Right renal cortex interstitium (tissue), 3 donors: ENCODE data around the gene KDM1A. TPM values are rescaled to one million over a fixed set of nuclear protein-coding genes. Genes with fewer than 3 reads are reported as not detected.

ENCODE experiments used
- DNase-seq, 3 donors: peaks; one replicate each; pipeline ENCODE4 v3.0.0-alpha.2; 2013; ENCODE audit warnings: low read depth in 3 of 3, low spot score in 2 of 3
- polyA plus RNA-seq, 3 donors: library from polyadenylated mRNA; unstranded; fragments of 120-200 nt; gene quantifications; one replicate each; pipeline ENCODE4 v1.2.1, GENCODE V29; 2013; ENCODE audit not compliant: insufficient read length in 3 of 3

The KDM1A gene
- polyA plus RNA-seq, 3 donors: 129 to 136 (median 131) TPM

DNA sequence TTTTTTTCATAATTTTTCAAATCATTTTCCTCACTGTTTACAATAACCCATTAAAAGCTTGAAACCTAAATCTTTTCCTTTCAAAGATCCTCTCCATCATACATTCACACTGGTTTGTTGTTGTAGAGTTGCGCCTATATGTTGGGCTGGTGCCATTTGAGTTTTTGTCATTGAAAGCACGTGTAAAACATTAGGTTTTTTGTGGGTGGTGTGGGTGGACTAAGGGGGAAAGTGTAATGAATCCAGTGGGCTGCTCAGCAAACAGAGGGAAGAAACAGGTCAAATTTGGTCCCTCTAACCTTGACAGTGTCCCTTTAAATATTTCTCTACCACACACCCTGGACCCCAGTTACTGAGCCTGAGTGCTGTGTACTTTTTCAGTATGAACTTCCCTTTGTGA lies 46.8 kb downstream of the KDM1A start:
- no peak for DNase-seq

GRCh38 chr1:23069149-23069548 lies 49.9 kb downstream of the KDM1A start:
- DNase-seq: no peak

GRCh38 chr1:23069675-23070074 lies 50.4 kb downstream of the KDM1A start:
- no peak for DNase-seq

- DNase-seq: no peak
These were observed 54.7 kb downstream of the KDM1A start for GRCh38 chr1:23074012-23074411.

DNA sequence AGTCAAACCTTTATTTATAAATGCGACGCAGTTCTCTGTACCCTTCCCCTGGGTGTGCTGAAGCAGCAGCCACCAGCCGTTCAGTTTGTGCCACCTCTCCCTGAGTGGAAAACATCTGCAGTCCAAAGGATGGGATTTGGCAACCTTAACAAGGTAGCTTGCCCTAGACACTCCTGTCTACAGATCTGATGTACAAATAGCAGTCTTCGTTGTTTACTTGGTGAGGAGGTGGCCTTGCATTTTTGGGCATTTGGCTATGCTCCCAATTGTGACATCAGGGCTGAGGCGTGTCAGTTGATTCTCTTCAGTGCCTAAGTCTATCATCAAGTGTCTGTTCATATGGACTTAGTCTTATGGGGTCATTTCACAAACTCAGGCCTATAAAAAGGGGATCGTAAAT lies 59.8 kb downstream of the KDM1A start:
- no peak for DNase-seq

- DNase-seq: no peak
These were observed 61.6 kb downstream of the KDM1A start for GRCh38 chr1:23080885-23081284.

DNA sequence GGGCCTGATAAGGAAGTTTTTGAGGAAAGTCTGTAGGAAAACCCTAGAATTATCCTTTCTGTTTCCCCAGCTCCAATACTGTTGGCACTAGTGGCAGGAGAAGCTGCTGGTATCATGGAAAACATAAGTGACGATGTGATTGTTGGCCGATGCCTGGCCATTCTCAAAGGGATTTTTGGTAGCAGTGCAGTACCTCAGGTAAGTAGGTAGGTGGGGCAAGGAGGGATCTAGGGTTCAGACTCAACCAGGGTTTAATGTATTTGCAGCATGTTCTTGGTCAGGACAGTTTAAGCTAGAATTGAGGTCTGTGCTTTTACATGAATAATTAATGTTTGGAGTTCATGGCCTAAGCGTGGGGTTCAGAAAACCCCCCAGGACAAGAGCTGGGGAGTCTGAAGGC lies 62.1 kb downstream of the KDM1A start:
- DNase-seq: no peak

DNA sequence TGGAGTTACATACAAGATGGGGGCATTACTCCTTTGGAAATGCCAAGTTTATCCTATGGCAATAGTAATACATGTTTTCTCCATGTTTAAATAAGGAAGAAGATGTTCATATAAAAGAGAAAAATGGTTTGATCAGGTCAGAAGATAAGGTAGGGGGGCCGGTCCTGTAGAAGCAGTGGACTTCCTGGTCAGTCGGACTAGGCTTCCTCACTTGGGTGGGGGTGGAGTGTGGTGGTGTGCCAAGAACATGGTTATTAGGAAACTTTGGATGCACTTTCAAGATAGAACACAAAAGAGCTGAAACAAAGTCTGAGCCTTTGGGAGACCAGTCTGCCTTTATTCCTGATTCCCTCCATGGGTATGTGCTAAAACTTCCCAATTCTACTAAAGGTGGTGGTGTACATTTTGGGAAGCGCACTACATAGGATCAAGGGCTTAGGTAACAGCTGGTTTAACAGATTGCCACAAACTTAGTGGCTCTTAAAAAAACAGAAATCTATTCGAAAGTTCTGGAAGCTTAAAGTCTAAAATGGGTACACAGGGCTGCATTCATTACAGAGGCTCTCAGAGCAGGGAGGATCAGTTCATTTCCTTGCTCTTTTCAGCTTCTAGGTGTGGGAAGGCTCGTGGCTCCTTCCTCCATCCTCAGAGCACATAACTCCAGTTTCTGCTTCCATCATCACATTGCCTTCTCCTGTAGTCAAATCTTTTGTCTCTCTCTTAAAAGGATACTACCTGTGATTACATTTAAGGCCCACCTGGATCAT lies 64.6 kb downstream of the KDM1A start:
- no peak for DNase-seq

DNA sequence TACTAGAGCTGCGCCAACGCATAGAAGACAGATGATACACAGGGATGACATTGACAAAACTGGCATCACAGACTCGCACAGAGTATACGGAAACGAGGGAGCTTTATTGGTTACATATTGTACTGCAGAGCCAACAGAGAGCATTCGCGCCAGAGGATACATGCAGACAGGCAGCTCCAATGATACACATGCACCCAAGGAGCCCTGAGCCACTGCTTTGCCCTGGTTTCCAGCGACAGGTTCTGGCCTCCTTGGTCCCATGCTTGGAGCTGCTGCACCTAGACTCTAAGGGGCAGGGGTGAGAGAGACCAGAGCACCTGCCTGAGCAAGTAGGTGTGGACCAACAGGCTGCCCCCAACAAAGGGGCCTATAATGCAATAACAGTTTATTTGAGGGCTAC lies 65.6 kb downstream of the KDM1A start:
- DNase-seq: no peak

DNA sequence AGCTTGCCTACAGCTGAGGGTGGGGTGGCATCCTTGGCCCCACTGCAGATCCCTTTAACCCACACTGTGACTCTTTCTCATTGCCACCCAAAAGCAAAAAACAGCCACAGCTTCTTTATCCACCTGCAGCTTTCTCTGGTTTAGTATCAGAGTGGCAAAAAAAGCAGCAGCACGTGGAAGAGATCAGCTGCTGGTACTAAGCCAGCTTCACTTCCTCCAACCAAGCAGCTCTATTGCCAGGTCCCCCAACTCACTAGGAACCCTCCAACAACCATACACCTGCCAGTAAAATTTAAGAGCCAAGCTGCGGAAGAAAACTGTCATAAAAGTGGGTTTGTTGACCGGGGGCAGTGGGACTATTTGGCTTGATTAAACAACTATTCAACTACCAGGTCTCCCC lies 66.4 kb downstream of the KDM1A start:
- no peak for DNase-seq

DNA sequence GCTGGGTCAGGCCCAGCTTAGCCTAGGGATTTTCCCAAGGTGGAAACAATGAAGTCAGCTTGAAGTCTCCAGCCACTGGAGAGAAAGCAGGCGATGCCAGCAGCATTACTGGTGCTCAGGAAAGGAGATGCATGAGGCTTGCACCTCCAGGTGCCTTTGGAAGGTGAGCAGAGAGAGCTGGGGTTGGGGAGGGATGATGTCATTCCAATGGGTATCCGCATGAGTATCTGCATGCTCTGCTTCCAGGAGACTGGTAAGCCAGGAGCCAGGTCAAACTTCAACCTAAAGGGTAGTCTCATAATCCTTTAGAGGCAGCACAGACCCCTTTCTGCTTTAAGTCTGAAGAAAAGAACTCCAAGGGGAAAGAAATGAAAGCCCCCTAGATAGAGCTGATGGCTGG lies 68.8 kb downstream of the KDM1A start:
- no peak for DNase-seq

DNA sequence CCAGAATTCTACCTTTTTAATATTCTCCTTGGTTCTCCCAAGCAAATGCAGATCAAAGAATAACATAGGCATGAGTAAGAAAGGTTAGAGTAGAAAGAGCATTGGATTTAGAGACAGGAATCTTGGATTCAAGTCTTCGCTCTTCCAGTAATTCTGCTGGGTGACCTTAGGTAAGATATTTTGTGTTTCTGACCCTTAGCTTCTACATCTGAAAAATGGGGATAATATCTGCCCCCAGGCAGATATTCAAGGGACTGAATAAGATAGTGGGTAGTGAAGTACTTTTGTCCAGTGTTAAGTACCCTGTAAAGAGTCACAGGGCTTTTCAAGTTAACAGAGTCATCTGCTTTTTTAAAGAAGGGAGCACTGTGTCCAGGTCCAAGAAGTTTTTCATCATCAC lies 70.8 kb downstream of the KDM1A start:
- no peak for DNase-seq

GRCh38 chr1:23091545-23091944 lies 72.3 kb downstream of the KDM1A start:
- DNase-seq: no peak

GRCh38 chr1:23092447-23092846 lies 73.2 kb downstream of the KDM1A start:
- DNase-seq: no peak

DNA sequence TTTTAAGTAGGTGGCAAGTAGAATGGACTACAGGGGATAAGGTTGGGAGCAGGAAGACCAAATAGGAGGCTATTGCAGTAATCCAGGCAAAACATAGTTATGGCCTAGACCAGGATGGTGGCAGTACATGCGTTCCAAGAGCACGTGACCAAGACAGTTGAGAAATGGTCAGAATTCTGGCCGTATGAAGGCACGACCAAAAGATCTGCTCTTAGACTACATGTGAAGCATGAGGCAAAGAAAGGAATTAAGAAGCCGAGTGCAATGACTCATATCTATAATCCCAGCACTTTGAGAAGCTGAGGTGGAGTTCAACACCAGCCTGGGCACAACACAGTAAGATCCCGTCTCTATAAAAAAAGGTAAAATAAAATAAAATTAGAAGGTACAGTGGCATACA lies 78.0 kb downstream of the KDM1A start:
- no peak for DNase-seq

- DNase-seq: peak; percentile 42 to 50 (median 47)
These were observed 79.3 kb downstream of the KDM1A start for GRCh38 chr1:23098463-23099170.

DNA sequence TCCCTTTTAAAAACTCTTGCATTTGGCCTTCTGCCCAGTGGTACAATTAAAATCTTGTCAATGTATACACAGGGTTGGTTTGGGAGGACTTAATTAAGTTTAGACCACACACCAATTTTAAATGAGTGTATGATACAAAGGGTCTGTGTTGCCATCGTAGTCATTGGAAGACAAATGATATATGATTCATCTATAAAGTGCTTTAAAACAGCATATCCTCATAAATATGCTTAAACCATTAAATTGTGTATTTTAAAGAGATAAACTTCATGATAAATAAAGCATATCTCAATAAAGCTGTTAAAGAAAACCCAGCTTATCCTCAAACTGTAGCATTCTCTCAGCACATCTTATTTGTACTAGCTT lies 79.9 kb downstream of the KDM1A start:
- no peak for DNase-seq

DNA sequence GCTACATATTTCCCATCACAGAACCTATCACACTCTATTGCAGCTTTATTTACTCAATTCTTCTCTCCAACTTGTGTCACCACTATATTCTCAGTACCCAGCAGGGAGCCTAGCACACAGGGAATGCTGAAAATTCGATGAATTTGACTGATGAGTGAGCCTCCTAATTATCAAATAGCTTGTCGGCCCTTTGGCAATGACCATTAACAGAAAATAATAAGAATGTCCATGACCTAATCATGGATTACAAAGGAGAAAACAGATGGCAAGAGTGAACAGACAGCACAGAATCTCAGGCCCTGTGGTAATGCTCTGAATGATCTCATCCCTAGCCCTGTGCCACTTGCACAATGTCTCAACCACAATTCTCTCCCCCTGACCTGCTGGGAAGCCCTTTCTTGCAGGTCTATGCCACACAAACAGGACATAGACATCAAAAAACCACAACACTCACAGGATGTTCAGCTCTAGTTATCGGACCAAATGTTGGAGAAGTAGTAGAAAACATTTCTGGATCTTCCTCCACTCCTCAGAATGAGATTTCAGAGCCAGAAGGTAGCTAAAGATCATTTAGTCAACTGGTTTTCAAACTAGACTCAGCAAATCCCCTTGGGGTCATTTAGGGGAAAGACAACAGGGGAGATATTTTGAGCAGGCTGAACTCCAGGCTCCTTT lies 80.9 kb downstream of the KDM1A start:
- DNase-seq: no peak

GRCh38 chr1:23101101-23101827 lies 82.0 kb downstream of the KDM1A start:
- no peak for DNase-seq

GRCh38 chr1:23101887-23102286 lies 82.6 kb downstream of the KDM1A start:
- DNase-seq: no peak

DNA sequence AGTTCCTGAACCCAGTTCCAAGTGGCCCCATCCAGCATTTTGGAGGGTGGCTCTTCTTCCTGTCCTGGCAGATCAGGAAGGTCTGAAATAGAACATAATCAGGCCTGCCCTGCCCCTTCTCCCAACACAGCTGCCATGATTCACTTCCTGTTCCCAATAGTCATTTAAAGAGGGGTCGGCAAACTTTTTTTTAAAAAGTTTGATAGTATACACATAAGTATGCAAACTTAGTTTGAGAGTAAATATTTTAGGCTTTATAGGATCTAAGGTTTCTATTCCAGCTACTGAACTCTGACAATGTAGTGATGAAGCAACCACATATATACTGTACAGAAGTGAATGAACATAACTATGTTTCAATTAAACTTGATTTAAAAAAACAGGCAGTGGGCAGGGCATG lies 83.0 kb downstream of the KDM1A start:
- no peak for DNase-seq
